HEK293 (cell line): ENCODE measurements around the gene ACAN.
A peak's percentile ranks its signal among the peaks of the same experiment; 100 is the strongest.

Source experiments
- CTCF ChIA-PET: fragments of 350-600 bp; formaldehyde crosslinking; extraction: SDS; loops from one replicate; lab custom pipeline; 2021; ENCODE audit warnings: antibody characterized with exemption; lab: Yijun Ruan, JAX
- POLR2A ChIA-PET: fragments of 300-600 bp; formaldehyde crosslinking; extraction: SDS; loops from one replicate; lab custom pipeline; 2020; ENCODE audit warnings: antibody characterized with exemption, inconsistent platforms; lab: Yijun Ruan, JAX
- H3K27ac ChIP-seq: fragments of 200-500 bp; sonication (Bioruptor generic); 2 replicates; pipeline ENCODE4 v1.5.1; 2014; ENCODE audit warnings: low read depth, low read length, control low read depth, inconsistent platforms; ENCODE audit errors: extremely low read depth
- H3K36me3 ChIP-seq, 2 experiments: fragments of 200-500 bp in 1 of 2; sonication (Bioruptor generic) in 1 of 2; 1 replicate in 1 of 2; 2 replicates in 1 of 2; pipeline ENCODE4 v1.5.1; 2014 to 2017; ENCODE audit warnings: inconsistent platforms in 2 of 2, low read length in 2 of 2; ENCODE audit not compliant: control insufficient read depth in 2 of 2, insufficient read depth in 1 of 2
- H3K4me1 ChIP-seq: fragments of 200-500 bp; sonication (Bioruptor generic); 2 replicates; pipeline ENCODE4 v1.5.1; 2014; ENCODE audit warnings: mild to moderate bottlenecking, low read length, inconsistent platforms; ENCODE audit not compliant: control insufficient read depth, insufficient read depth
- H3K4me3 ChIP-seq: 2 replicates; pipeline ENCODE4 v1.5.1; 2011; ENCODE audit warnings: low read depth, mild to moderate bottlenecking, control low read depth, low read length, moderate library complexity
- H3K9me3 ChIP-seq: fragments of 200-500 bp; sonication (Bioruptor generic); 2 replicates; pipeline ENCODE4 v1.5.1; 2014; ENCODE audit warnings: low read depth, low read length, inconsistent platforms; ENCODE audit not compliant: control insufficient read depth, insufficient read depth
- HOXD13 ChIP-seq: sonication (generic); formaldehyde crosslinking; IDR thresholded peaks from 2 replicates; pipeline ENCODE4 v1.8.0; 2022; ENCODE audit warnings: missing genetic modification reagents, borderline replicate concordance
- REPIN1 ChIP-seq: fragments of 450-650 bp; formaldehyde crosslinking; IDR thresholded peaks from 2 replicates; pipeline ENCODE4 v1.5.1; 2017; ENCODE audit warnings: missing biosample characterization, missing genetic modification characterization, low read depth
- SCRT1 ChIP-seq: fragments of 450-650 bp; formaldehyde crosslinking; IDR thresholded peaks from 2 replicates; pipeline ENCODE4 v1.5.1; 2016; ENCODE audit warnings: missing biosample characterization, missing genetic modification characterization, borderline replicate concordance
- WT1 ChIP-seq: fragments of 450-650 bp; formaldehyde crosslinking; IDR thresholded peaks from 2 replicates; pipeline ENCODE4 v1.5.1; 2016; ENCODE audit warnings: missing biosample characterization, missing genetic modification characterization
- ZIC2 ChIP-seq: fragments of 450-650 bp; formaldehyde crosslinking; IDR thresholded peaks from 2 replicates; pipeline ENCODE4 v1.5.1; 2016; ENCODE audit warnings: missing biosample characterization, missing genetic modification characterization
- ZNF157 ChIP-seq: fragments of 450-650 bp; formaldehyde crosslinking; IDR thresholded peaks from 2 replicates; pipeline ENCODE4 v1.5.1; 2016; ENCODE audit warnings: missing biosample characterization, missing genetic modification characterization
- ZNF19 ChIP-seq: fragments of 450-650 bp; formaldehyde crosslinking; IDR thresholded peaks from 2 replicates; pipeline ENCODE4; 2016; ENCODE audit warnings: missing biosample characterization, missing genetic modification characterization, low read depth
- ZNF2 ChIP-seq: fragments of 450-650 bp; formaldehyde crosslinking; IDR thresholded peaks from 2 replicates; pipeline ENCODE4 v1.5.1; 2016; ENCODE audit warnings: missing biosample characterization, missing genetic modification characterization
- ZNF37A ChIP-seq: fragments of 450-650 bp; IDR thresholded peaks from 2 replicates; pipeline ENCODE4 v1.5.1; 2018; ENCODE audit warnings: missing biosample characterization, missing genetic modification characterization
- ZNF391 ChIP-seq: fragments of 450-650 bp; formaldehyde crosslinking; IDR thresholded peaks from 2 replicates; pipeline ENCODE4 v1.5.1; 2016; ENCODE audit warnings: low read depth, missing biosample characterization, missing genetic modification characterization, borderline replicate concordance
- ZNF433 ChIP-seq: fragments of 450-650 bp; formaldehyde crosslinking; IDR thresholded peaks from 2 replicates; pipeline ENCODE4 v1.5.1; 2016; ENCODE audit warnings: missing biosample characterization, missing genetic modification characterization, low read depth
- ZNF514 ChIP-seq: fragments of 450-650 bp; formaldehyde crosslinking; IDR thresholded peaks from 2 replicates; pipeline ENCODE4 v1.5.1; 2016; ENCODE audit warnings: missing biosample characterization, missing genetic modification characterization
- ZNF600 ChIP-seq: fragments of 450-650 bp; formaldehyde crosslinking; IDR thresholded peaks from 2 replicates; pipeline ENCODE4 v1.5.1; 2016; ENCODE audit warnings: missing biosample characterization, missing genetic modification characterization
- ZNF621 ChIP-seq: fragments of 450-650 bp; formaldehyde crosslinking; IDR thresholded peaks from 2 replicates; pipeline ENCODE4 v1.5.1; 2017; ENCODE audit warnings: missing biosample characterization, missing genetic modification characterization
- ZNF76 ChIP-seq: fragments of 450-650 bp; formaldehyde crosslinking; IDR thresholded peaks from 2 replicates; pipeline ENCODE4; 2016; ENCODE audit warnings: low read depth, missing biosample characterization, missing genetic modification characterization, borderline replicate concordance
- ZNF776 ChIP-seq: fragments of 450-650 bp; formaldehyde crosslinking; IDR thresholded peaks from 2 replicates; pipeline ENCODE4 v1.5.0; 2017; ENCODE audit warnings: missing biosample characterization, missing genetic modification characterization, borderline replicate concordance
- TF ChIP-seq, protein P1 (sequence below): fragments of 450-650 bp; formaldehyde crosslinking; IDR thresholded peaks from 2 replicates; pipeline ENCODE4 v1.5.1; 2016; ENCODE audit warnings: missing biosample characterization, missing genetic modification characterization, borderline replicate concordance
- TF ChIP-seq, protein P2 (sequence below): fragments of 450-650 bp; formaldehyde crosslinking; IDR thresholded peaks from 2 replicates; pipeline ENCODE4 v1.5.1; 2016; ENCODE audit warnings: missing biosample characterization, missing genetic modification characterization
- TF ChIP-seq, protein P3 (sequence below): fragments of 450-650 bp; formaldehyde crosslinking; conservative IDR thresholded peaks from 2 replicates; pipeline ENCODE4 v1.5.1; 2016; ENCODE audit warnings: low read depth, missing biosample characterization, missing genetic modification characterization

The ACAN gene

DNA sequence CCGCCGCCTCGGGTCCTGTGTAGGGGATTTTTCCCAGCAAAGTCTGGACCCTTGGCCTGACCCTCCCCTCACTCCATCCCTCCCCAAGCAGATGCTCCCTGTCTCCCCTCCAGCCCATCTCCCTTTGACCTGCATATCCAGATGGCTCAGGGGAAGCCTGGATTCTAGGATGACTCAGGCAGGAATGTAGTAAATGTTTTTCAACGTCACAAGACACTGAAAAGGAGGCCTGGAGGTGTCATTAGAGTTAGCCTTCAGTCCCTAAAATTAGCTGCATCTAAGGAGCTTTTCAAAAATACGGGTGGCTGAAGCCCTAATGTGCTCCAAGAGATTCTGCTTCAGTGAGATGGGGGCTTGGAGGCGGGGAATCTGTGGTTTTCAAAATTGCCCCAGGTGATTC lies 7.2 kb downstream of the ACAN start:
- ChIA-PET POLR2A (no interaction called here), CTCF (no interaction called here)
- Histone ChIP-seq H3K4me1 (no peaks in the 10 kb centered on the region), H3K9me3 (no peaks in the 10 kb centered on the region), H3K4me3 (no peak overlapping the region), H3K36me3 (no peaks in the 10 kb centered on the region), H3K27ac (no peak overlapping the region)
- no peak for TF ChIP-seq ZNF37A (tag by site-specific recombination)
- TF ChIP-seq ZNF157 (tag by site-specific recombination): no peak
- TF ChIP-seq, protein P1, sequence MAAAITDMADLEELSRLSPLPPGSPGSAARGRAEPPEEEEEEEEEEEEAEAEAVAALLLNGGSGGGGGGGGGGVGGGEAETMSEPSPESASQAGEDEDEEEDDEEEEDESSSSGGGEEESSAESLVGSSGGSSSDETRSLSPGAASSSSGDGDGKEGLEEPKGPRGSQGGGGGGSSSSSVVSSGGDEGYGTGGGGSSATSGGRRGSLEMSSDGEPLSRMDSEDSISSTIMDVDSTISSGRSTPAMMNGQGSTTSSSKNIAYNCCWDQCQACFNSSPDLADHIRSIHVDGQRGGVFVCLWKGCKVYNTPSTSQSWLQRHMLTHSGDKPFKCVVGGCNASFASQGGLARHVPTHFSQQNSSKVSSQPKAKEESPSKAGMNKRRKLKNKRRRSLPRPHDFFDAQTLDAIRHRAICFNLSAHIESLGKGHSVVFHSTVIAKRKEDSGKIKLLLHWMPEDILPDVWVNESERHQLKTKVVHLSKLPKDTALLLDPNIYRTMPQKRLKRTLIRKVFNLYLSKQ (tag by site-specific recombination): no peak
- TF ChIP-seq ZNF600 (tag by site-specific recombination): no peak
- no peak for TF ChIP-seq SCRT1 (tag by site-specific recombination)
- no peak for TF ChIP-seq ZNF433 (tag by site-specific recombination)
- TF ChIP-seq ZNF76 (tag by site-specific recombination): no peak
- TF ChIP-seq WT1 (tag by site-specific recombination): no peak
- no peak for TF ChIP-seq ZNF776 (tag by site-specific recombination)
- TF ChIP-seq, protein P2, sequence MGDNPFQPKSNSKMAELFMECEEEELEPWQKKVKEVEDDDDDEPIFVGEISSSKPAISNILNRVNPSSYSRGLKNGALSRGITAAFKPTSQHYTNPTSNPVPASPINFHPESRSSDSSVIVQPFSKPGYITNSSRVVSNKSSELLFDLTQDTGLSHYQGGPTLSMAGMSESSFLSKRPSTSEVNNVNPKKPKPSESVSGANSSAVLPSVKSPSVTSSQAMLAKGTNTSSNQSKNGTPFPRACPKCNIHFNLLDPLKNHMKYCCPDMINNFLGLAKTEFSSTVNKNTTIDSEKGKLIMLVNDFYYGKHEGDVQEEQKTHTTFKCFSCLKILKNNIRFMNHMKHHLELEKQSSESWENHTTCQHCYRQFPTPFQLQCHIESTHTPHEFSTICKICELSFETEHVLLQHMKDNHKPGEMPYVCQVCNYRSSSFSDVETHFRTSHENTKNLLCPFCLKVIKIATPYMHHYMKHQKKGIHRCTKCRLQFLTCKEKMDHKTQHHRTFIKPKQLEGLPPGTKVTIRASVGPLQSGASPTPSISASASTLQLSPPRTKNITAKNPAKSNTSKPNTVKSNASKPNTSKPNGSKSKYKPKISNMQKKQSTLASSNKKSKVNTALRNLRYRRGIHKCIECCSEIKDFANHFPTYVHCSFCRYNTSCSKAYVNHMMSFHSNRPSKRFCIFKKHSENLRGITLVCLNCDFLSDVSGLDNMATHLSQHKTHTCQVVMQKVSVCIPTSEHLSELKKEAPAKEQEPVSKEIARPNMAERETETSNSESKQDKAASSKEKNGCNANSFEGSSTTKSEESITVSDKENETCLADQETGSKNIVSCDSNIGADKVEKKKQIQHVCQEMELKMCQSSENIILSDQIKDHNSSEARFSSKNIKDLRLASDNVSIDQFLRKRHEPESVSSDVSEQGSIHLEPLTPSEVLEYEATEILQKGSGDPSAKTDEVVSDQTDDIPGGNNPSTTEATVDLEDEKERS (tag by site-specific recombination): no peak
- no peak for TF ChIP-seq ZNF514
- no peak for TF ChIP-seq ZNF2 (tag by site-specific recombination)
- no peak for TF ChIP-seq HOXD13 (CRISPR knock-in tag)
- TF ChIP-seq ZNF19 (tag by site-specific recombination): no peak

DNA sequence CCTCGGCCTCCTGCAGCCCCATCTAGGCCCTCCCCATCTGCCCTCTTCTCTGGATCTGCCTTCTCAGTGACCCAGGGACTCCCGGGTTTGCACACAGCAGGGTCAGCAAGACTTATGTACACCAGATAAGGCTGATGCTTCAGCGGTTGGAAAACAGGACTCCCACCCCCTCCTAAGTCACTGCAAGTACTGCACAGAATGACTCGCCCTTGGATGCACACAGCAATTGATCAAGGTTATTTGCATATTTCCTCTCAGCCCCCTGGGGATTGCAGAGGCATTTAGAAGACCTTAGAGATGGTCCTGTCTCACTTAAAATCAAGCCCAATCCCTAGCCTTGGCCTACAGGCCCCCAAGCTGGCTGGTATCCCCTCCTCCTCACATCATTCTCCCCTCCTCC lies 8.9 kb downstream of the ACAN start:
- no peak overlapping the region for H3K27ac ChIP-seq
- H3K36me3 ChIP-seq: no peaks in the 10 kb centered on the region
- no peaks in the 10 kb centered on the region for H3K4me1 ChIP-seq
- TF ChIP-seq, protein P3, sequence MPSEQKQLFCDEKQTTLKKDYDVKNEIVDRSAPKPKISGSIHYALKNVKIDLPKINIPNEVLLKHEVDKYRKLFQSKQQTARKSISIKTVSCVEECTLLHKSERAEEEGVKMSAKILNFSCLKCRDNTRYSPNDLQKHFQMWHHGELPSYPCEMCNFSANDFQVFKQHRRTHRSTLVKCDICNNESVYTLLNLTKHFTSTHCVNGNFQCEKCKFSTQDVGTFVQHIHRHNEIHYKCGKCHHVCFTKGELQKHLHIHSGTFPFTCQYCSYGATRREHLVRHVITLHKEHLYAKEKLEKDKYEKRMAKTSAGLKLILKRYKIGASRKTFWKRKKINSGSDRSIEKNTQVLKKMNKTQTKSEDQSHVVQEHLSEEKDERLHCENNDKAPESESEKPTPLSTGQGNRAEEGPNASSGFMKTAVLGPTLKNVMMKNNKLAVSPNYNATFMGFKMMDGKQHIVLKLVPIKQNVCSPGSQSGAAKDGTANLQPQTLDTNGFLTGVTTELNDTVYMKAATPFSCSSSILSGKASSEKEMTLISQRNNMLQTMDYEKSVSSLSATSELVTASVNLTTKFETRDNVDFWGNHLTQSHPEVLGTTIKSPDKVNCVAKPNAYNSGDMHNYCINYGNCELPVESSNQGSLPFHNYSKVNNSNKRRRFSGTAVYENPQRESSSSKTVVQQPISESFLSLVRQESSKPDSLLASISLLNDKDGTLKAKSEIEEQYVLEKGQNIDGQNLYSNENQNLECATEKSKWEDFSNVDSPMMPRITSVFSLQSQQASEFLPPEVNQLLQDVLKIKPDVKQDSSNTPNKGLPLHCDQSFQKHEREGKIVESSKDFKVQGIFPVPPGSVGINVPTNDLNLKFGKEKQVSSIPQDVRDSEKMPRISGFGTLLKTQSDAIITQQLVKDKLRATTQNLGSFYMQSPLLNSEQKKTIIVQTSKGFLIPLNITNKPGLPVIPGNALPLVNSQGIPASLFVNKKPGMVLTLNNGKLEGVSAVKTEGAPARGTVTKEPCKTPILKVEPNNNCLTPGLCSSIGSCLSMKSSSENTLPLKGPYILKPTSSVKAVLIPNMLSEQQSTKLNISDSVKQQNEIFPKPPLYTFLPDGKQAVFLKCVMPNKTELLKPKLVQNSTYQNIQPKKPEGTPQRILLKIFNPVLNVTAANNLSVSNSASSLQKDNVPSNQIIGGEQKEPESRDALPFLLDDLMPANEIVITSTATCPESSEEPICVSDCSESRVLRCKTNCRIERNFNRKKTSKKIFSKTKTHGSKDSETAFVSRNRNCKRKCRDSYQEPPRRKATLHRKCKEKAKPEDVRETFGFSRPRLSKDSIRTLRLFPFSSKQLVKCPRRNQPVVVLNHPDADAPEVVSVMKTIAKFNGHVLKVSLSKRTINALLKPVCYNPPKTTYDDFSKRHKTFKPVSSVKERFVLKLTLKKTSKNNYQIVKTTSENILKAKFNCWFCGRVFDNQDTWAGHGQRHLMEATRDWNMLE (tag by site-specific recombination): no peak
- no peak for TF ChIP-seq ZNF621 (tag by site-specific recombination)
- TF ChIP-seq ZNF37A (tag by site-specific recombination): no peak
- TF ChIP-seq ZNF391: no peak
- 0 out of 2 replicates have a peak, but pooled peaks have one; percentile 19 for TF ChIP-seq ZIC2 (tag by site-specific recombination)
- TF ChIP-seq REPIN1 (tag by site-specific recombination): no peak
- POLR2A ChIA-PET: no interaction called here
- no peak overlapping the region for H3K4me3 ChIP-seq
- no peaks in the 10 kb centered on the region for H3K9me3 ChIP-seq
- CTCF ChIA-PET: interaction anchor here (0.6 to 1.0 kb wide), 2 partner anchors 12 to 353 kb away, joined by 3 to 5 read pairs; no protein-coding TSS in a partner anchor
